Astrocyte (in vitro differentiated cells and primary cell): Measurements from ENCODE around the gene CCDC51.

ENCODE experiments used
- CTCF ChIP-seq: IDR thresholded peaks from 2 replicates; pipeline ENCODE4 v1.5.1; 2011; ENCODE audit warnings: low read depth, mild to moderate bottlenecking, inconsistent platforms, low read length, moderate library complexity; ENCODE audit not compliant: insufficient read depth
- EZH2 ChIP-seq: IDR thresholded peaks from 2 replicates; pipeline ENCODE4 v1.6.1; 2012; ENCODE audit warnings: mild to moderate bottlenecking, low read length, inconsistent platforms; ENCODE audit not compliant: insufficient read depth

- TF ChIP-seq CTCF (no peak), EZH2 (no peak)
These were observed 23.8 kb upstream of the CCDC51 start for GRCh38 chr3:48463703-48464102.
